Endothelial cell of umbilical vein (primary cell): ENCODE measurements around the gene CCNG2. TPM values are rescaled to one million over a fixed set of nuclear protein-coding genes. Genes with fewer than 3 reads are reported as not detected.

Experiments
- BruUV-seq: library from RNA; stranded (reverse); fragments of 400-500 nt; replicated peaks from 2 replicates; lab custom pipeline; 2021; lab: Mats Ljungman, UMichigan
- CTCF ChIA-PET: fragments of 300-600, 350-600 bp; sonication (Branson Sonifier 250); formaldehyde crosslinking; loops from one replicate; lab custom pipeline; 2021; ENCODE audit warnings: antibody characterized with exemption, inconsistent platforms; lab: Charles Lee
- POLR2A ChIA-PET: fragments of 300-600, 350-600 bp; sonication (Branson Sonifier 250); formaldehyde crosslinking; loops from one replicate; lab custom pipeline; 2021; ENCODE audit warnings: antibody characterized with exemption, inconsistent platforms; lab: Charles Lee
- DNase-seq: peaks from one replicate; pipeline ENCODE4 v3.0.0-alpha.2; 2011; ENCODE audit warnings: low read depth, low spot score
- FAIRE-seq: peaks from 2 replicates; lab custom pipeline; 2011; peaks lifted over from hg19 to GRCh38; lab: Jason Lieb, UNC
- H2AFZ ChIP-seq: 2 replicates; pipeline ENCODE4 v1.6.0; 2012; ENCODE audit warnings: low read depth, low read length, control low read depth, inconsistent platforms
- H3K27ac ChIP-seq: 2 replicates; pipeline ENCODE4 v1.5.1; 2011; ENCODE audit warnings: low read depth, mild to moderate bottlenecking, control low read depth, low read length, moderate library complexity; ENCODE audit not compliant: insufficient read depth
- H3K27me3 ChIP-seq, 2 experiments: 2 replicates each; pipeline versions ENCODE4 v1.6.0 to v1.6.1; 2011; ENCODE audit warnings: low read length in 2 of 2, mixed read lengths in 1 of 2; ENCODE audit not compliant: control insufficient read depth in 2 of 2, insufficient read depth in 2 of 2
- H3K36me3 ChIP-seq, 2 experiments: 2 replicates in 1 of 2; 3 replicates in 1 of 2; pipeline ENCODE4 v1.5.1; 2011; ENCODE audit warnings: low read length in 2 of 2, mild to moderate bottlenecking in 1 of 2, moderate library complexity in 1 of 2; ENCODE audit not compliant: control insufficient read depth in 2 of 2, insufficient read depth in 2 of 2; ENCODE audit errors: extremely low read depth in 1 of 2
- H3K4me1 ChIP-seq: 3 replicates; pipeline ENCODE4 v1.5.1; 2011; ENCODE audit warnings: mild to moderate bottlenecking, low read length; ENCODE audit not compliant: control insufficient read depth, insufficient read depth; ENCODE audit errors: extremely low read depth
- H3K4me2 ChIP-seq: 2 replicates; pipeline ENCODE4 v1.6.1; 2011; ENCODE audit warnings: low read length, control low read depth, mixed read lengths; ENCODE audit not compliant: insufficient read depth
- H3K4me3 ChIP-seq, 3 experiments: fragments of 200-600 bp in 1 of 3; sonication (generic), shearing (Covaris generic) in 1 of 3; replicated peaks in 1 of 3; 2 replicates each; pipeline ENCODE4 v1.5.1; 2011 to 2016; ENCODE audit warnings: control low read depth in 3 of 3, low read length in 3 of 3, mild to moderate bottlenecking in 2 of 3, inconsistent platforms in 1 of 3, low read depth in 1 of 3, moderate library complexity in 1 of 3; ENCODE audit not compliant: insufficient read depth in 1 of 3
- H3K79me2 ChIP-seq: 2 replicates; pipeline ENCODE4 v1.6.0; 2012; ENCODE audit warnings: low read length, inconsistent platforms; ENCODE audit not compliant: control insufficient read depth, insufficient read depth
- H3K9ac ChIP-seq: replicated peaks from 2 replicates; pipeline ENCODE3; 2011; ENCODE audit warnings: low read length, control low read depth; ENCODE audit not compliant: insufficient read depth; ENCODE audit errors: extremely low read depth
- H3K9me1 ChIP-seq: replicated peaks from 3 replicates; pipeline ENCODE4 v1.6.0; 2011; ENCODE audit warnings: mild to moderate bottlenecking, low read length; ENCODE audit not compliant: control insufficient read depth, insufficient read depth; ENCODE audit errors: extremely low read depth
- H3K9me3 ChIP-seq: replicated peaks from 2 replicates; pipeline ENCODE4 v1.5.1; 2012; ENCODE audit warnings: low read length, inconsistent platforms; ENCODE audit not compliant: control insufficient read depth, insufficient read depth
- H4K20me1 ChIP-seq: replicated peaks from 2 replicates; pipeline ENCODE3; 2011; ENCODE audit warnings: mild to moderate bottlenecking, low read length; ENCODE audit not compliant: control insufficient read depth, insufficient read depth; ENCODE audit errors: extremely low read depth
- EZH2 ChIP-seq: IDR thresholded peaks from 2 replicates; pipeline ENCODE4 v1.6.1; 2012; ENCODE audit warnings: borderline replicate concordance, low read depth, mild to moderate bottlenecking, moderate library complexity, low read length, inconsistent platforms; ENCODE audit not compliant: severe bottlenecking
- FOS ChIP-seq: IDR thresholded peaks from 2 replicates; pipeline ENCODE4 v1.6.1; 2011; ENCODE audit warnings: mild to moderate bottlenecking, low read length, moderate library complexity, borderline replicate concordance; ENCODE audit not compliant: insufficient read depth
- GATA2 ChIP-seq: IDR thresholded peaks from 2 replicates; pipeline ENCODE4 v1.7.0; 2011; ENCODE audit warnings: low read depth, mild to moderate bottlenecking, moderate library complexity, mixed read lengths, low read length; ENCODE audit not compliant: insufficient read length, insufficient read depth
- JUN ChIP-seq: IDR thresholded peaks from 2 replicates; pipeline ENCODE4 v1.6.1; 2011; ENCODE audit warnings: borderline replicate concordance, low read depth; ENCODE audit not compliant: insufficient read length, insufficient read depth
- MYC ChIP-seq: IDR thresholded peaks from one replicate; pipeline ENCODE4 v1.6.1; 2011; ENCODE audit warnings: mild to moderate bottlenecking, low read depth, low read length
- POLR2A ChIP-seq: IDR thresholded peaks from 2 replicates; pipeline ENCODE4 v1.6.1; 2012; ENCODE audit warnings: low read depth, mild to moderate bottlenecking, control low read depth, low read length
- POLR2AphosphoS5 ChIP-seq: IDR thresholded peaks from 2 replicates; pipeline ENCODE4 v1.6.1; 2012; ENCODE audit warnings: low read depth, mild to moderate bottlenecking, control low read depth, low read length, moderate library complexity; ENCODE audit not compliant: insufficient read depth
- dilution Hi-C: fragments of 300-500 bp; cut with MboI; formaldehyde crosslinking; loops from one replicate; pipeline ENCODE4 v1.15.0; 2019; ENCODE audit warnings: low sequenced_read_pairs; ENCODE audit not compliant: extremely low pct_ligation_motif_present
- intact Hi-C: fragments of 100-400 bp; cut with micrococcal nuclease; formaldehyde crosslinking; loops from one replicate; pipeline ENCODE4 v1.10.0; 2022
- polyA plus RNA-seq, 4 experiments: library from polyadenylated mRNA; depleted of rRNA in 3 of 4; stranded (reverse) in 3 of 4; unstranded in 1 of 4; fragments of >200 nt; gene quantifications; 2 replicates each; pipeline versions ENCODE4 v1.2.1 to v1.2.3, GENCODE V29; 2011 to 2012; ENCODE audit warnings: missing spikeins in 1 of 4
- total RNA-seq: library from RNA; stranded (reverse); gene quantifications from 2 replicates; pipeline ENCODE4 v1.2.3, GENCODE V29; 2021
- TF ChIP-seq, protein P1 (sequence below), 2 donors: IDR thresholded peaks; 1 replicate in 1 of 2; 2 replicates in 1 of 2; pipeline ENCODE4 v1.5.1; 2011; ENCODE audit warnings: low read length in 2 of 2, mild to moderate bottlenecking in 2 of 2, moderate library complexity in 2 of 2, control low read depth in 1 of 2, inconsistent platforms in 1 of 2, low read depth in 1 of 2; ENCODE audit not compliant: insufficient read depth in 1 of 2; ENCODE audit errors: extremely low read depth in 1 of 2
- TF ChIP-seq, protein P2 (sequence below): IDR thresholded peaks from 2 replicates; pipeline ENCODE4 v1.6.1; 2011; ENCODE audit not compliant: insufficient read depth, insufficient read length

CCNG2 gene
- total and polyA plus RNA-seq, 2 donors (not counting 3 experiments of a cell fraction or from before 2014, with no cell fraction given), result 7.9 to 28.3 TPM

DNA sequence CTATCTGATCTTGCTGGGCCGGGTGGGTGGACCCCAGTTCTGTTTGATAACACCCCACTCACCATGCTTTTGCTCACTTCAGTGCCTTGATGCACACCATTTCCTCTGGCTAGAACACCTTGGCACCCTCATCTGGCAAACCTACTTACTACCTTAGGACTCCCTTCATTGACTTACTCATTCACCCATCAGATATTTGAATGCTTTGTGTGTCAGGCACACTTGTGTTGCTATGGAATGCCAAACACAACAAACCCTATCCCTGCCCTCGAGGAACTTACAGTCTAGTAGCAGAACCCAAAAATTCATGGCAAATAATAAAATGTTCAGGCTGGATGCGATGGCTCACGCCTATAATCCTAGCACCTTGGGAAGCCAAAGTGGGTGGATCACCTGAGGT lies 13.9 kb downstream of the CCNG2 start:
- intact Hi-C loops (no loop called here), dilution Hi-C loops (no loop called here)
- Histone ChIP-seq H3K9ac (no peak overlapping the region), H3K79me2 (no peaks in the 10 kb centered on the region), H3K4me2 (no peak overlapping the region), H3K4me1 (no peaks in the 10 kb centered on the region), H2AFZ (no peak overlapping the region), H3K27ac (no peak overlapping the region), H3K9me3 (no peaks in the 10 kb centered on the region), H3K27me3 (peaks cover 6 to 9% of the 10 kb centered on the region in 2 experiments), H3K36me3 (peaks cover 0 to 3% of the 10 kb centered on the region in 2 experiments), H3K9me1 (no peaks in the 10 kb centered on the region), H3K4me3 (no peak overlapping the region), H4K20me1 (no peaks in the 10 kb centered on the region)
- TF ChIP-seq, protein P1, sequence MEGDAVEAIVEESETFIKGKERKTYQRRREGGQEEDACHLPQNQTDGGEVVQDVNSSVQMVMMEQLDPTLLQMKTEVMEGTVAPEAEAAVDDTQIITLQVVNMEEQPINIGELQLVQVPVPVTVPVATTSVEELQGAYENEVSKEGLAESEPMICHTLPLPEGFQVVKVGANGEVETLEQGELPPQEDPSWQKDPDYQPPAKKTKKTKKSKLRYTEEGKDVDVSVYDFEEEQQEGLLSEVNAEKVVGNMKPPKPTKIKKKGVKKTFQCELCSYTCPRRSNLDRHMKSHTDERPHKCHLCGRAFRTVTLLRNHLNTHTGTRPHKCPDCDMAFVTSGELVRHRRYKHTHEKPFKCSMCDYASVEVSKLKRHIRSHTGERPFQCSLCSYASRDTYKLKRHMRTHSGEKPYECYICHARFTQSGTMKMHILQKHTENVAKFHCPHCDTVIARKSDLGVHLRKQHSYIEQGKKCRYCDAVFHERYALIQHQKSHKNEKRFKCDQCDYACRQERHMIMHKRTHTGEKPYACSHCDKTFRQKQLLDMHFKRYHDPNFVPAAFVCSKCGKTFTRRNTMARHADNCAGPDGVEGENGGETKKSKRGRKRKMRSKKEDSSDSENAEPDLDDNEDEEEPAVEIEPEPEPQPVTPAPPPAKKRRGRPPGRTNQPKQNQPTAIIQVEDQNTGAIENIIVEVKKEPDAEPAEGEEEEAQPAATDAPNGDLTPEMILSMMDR (IDR thresholded peaks at IDR 0.05; ENCODE audit: extremely low read depth in 1 of 2, insufficient read depth in 1 of 2, low read depth in 1 of 2, low read length in 2 of 2), result no peak
- TF ChIP-seq EZH2 (no peak), JUN (no peak), POLR2AphosphoS5 (no peak), FOS (no peak), POLR2A (no peak), GATA2 (no peak), MYC (no peak)
- TF ChIP-seq, protein P2, sequence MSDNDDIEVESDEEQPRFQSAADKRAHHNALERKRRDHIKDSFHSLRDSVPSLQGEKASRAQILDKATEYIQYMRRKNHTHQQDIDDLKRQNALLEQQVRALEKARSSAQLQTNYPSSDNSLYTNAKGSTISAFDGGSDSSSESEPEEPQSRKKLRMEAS, result no peak
- BruUV-seq, result no TSS peak
- POLR2A ChIA-PET, result no interaction called here
- CTCF ChIA-PET, result interaction anchor here (1.4 kb wide), 1 partner anchor 33 kb away, joined by 3 read pairs; no protein-coding TSS in a partner anchor
- DNase-seq (no peak), FAIRE-seq (no peak)
